Fibroblast of pulmonary artery (primary cell): ENCODE data around the gene GALNT17.

Source experiments
- DNase-seq: peaks from one replicate; pipeline ENCODE4 v3.0.0-alpha.2; 2010; ENCODE audit warnings: low read depth
- H3K4me3 ChIP-seq: replicated peaks from 2 replicates; pipeline ENCODE4 v1.5.1; 2011; ENCODE audit warnings: low read depth, mild to moderate bottlenecking, control low read depth, low read length, moderate library complexity
- TF ChIP-seq, protein P1 (sequence below): IDR thresholded peaks from 2 replicates; pipeline ENCODE4 v1.5.1; 2011; ENCODE audit warnings: mild to moderate bottlenecking, control low read depth, low read length, inconsistent platforms; ENCODE audit errors: missing control alignments

The GALNT17 gene

GRCh38 chr7:71657386-71657785 is 525.4 kb downstream of the GALNT17 start:
- DNase-seq: no peak
- H3K4me3 ChIP-seq: no peak overlapping the region
- TF ChIP-seq, protein P1, sequence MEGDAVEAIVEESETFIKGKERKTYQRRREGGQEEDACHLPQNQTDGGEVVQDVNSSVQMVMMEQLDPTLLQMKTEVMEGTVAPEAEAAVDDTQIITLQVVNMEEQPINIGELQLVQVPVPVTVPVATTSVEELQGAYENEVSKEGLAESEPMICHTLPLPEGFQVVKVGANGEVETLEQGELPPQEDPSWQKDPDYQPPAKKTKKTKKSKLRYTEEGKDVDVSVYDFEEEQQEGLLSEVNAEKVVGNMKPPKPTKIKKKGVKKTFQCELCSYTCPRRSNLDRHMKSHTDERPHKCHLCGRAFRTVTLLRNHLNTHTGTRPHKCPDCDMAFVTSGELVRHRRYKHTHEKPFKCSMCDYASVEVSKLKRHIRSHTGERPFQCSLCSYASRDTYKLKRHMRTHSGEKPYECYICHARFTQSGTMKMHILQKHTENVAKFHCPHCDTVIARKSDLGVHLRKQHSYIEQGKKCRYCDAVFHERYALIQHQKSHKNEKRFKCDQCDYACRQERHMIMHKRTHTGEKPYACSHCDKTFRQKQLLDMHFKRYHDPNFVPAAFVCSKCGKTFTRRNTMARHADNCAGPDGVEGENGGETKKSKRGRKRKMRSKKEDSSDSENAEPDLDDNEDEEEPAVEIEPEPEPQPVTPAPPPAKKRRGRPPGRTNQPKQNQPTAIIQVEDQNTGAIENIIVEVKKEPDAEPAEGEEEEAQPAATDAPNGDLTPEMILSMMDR: no peak

DNA sequence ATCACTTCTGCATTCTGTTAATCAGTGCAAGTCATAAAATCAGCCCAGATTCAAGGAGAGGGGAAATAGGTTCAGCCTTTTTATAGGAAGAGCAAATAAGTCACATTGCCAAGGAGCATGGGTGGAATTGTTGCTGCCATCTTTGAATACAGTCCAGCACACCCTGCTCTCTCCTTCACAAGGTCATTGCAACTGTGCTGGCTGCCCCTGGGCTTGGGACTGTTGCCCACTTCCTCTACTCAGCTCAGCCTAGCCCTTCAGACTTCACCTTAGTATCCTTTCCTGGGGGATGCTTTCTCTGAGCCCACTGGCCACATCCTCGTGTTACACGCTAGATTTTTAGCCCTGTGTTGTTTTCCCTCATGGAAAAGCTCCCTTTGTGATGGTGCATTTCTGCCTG is 527.7 kb downstream of the GALNT17 start:
- TF ChIP-seq, protein P1: no peak
- H3K4me3 ChIP-seq: no peak overlapping the region
- no peak for DNase-seq

- no peak for DNase-seq
- TF ChIP-seq, protein P1: no peak
- no peak overlapping the region for H3K4me3 ChIP-seq
These were observed 529.8 kb downstream of the GALNT17 start for GRCh38 chr7:71661671-71662224.

GRCh38 chr7:71665716-71666115 is 533.8 kb downstream of the GALNT17 start:
- TF ChIP-seq, protein P1: no peak
- no peak overlapping the region for H3K4me3 ChIP-seq
- DNase-seq: no peak

DNA sequence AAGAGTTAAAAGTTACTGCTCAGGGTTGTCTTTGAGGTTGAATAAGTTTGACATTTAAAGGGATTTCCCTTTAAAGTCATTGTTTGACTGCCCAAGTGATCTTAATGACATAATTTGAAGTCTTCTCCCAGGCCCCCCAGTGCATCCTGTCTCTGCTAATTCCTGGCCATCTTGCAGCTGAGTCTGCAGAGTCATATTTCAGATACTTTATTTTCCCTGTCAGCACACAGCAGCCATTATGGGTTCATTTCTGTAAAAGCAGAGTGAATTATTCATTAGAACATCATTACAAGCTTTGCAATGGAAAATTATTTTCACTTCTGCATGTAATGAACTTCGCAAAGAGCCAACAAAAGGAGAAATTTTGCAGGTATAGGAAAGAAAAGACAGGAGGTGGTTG is 536.6 kb downstream of the GALNT17 start:
- H3K4me3 ChIP-seq: no peak overlapping the region
- TF ChIP-seq, protein P1: no peak
- no peak for DNase-seq

DNA sequence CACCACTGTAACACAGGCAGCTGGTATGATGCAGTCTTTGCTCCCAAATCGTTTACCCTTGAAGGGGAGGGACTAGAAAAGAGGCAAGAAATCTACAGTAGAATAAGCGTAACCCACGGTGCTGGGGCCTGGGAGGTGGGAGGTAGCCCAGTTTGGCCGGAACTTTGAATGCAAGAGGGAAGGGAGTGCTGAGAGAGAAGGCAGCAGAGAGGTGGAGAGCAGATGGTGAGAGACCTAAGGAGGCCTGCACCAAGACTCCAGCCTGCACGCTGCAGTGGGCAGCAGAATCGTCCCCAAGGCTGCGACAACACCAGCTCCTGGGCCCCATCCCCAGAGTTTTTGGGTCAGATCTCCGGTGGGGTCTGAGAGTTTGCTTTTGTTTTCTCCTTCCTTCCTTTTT is 547.5 kb downstream of the GALNT17 start:
- H3K4me3 ChIP-seq: no peak overlapping the region
- TF ChIP-seq, protein P1: no peak
- no peak for DNase-seq

DNA sequence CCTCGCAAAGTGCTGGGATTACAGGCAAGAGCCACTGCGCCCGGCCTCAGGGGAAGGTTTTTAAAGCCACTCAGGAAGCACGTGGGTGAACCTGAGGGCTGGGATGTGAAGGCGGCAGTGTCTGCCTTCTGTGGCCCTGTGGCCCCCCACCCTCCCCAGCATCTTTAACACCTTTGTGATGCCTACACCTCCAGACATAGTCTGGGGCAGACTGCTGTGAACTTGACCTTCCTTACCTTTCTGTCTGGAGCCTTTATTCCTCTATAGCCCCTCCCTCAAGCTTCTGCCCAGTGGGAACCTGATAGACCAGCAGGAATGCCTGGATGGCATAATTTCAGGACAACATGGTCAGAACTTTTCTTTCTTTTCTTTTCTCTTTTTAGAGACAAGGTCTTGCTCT is 550.2 kb downstream of the GALNT17 start:
- H3K4me3 ChIP-seq: no peak overlapping the region
- TF ChIP-seq, protein P1: no peak
- DNase-seq: no peak
